Neural cell (in vitro differentiated cells): ENCODE measurements around the gene PRM1.

Experiments used
- CTCF ChIP-seq: fragments of 450-650 bp; IDR thresholded peaks from 2 replicates; pipeline ENCODE4 v1.5.1; 2014; ENCODE audit warnings: antibody characterized with exemption, mild to moderate bottlenecking, moderate library complexity; ENCODE audit not compliant: poor library complexity, severe bottlenecking
- EP300 ChIP-seq: fragments of 450-650 bp; conservative IDR thresholded peaks from 2 replicates; pipeline ENCODE4 v1.6.1; 2014; ENCODE audit warnings: antibody characterized with exemption, mild to moderate bottlenecking, moderate library complexity; ENCODE audit not compliant: poor library complexity, severe bottlenecking
- MXI1 ChIP-seq: fragments of 450-650 bp; conservative IDR thresholded peaks from 2 replicates; pipeline ENCODE4 v1.6.1; 2014; ENCODE audit warnings: antibody characterized with exemption, mild to moderate bottlenecking; ENCODE audit not compliant: poor library complexity, severe bottlenecking
- POLR2AphosphoS5 ChIP-seq: IDR thresholded peaks from 2 replicates; pipeline ENCODE4 v1.6.1; 2012

GRCh38 chr16:11296351-11296705 is 15.2 kb upstream of the PRM1 start:
- TF ChIP-seq EP300 (no peak), CTCF (no peak), POLR2AphosphoS5 (no peak), MXI1 (no peak)
